ENCODE results near the gene ANO1.

ANO1 gene

DNA sequence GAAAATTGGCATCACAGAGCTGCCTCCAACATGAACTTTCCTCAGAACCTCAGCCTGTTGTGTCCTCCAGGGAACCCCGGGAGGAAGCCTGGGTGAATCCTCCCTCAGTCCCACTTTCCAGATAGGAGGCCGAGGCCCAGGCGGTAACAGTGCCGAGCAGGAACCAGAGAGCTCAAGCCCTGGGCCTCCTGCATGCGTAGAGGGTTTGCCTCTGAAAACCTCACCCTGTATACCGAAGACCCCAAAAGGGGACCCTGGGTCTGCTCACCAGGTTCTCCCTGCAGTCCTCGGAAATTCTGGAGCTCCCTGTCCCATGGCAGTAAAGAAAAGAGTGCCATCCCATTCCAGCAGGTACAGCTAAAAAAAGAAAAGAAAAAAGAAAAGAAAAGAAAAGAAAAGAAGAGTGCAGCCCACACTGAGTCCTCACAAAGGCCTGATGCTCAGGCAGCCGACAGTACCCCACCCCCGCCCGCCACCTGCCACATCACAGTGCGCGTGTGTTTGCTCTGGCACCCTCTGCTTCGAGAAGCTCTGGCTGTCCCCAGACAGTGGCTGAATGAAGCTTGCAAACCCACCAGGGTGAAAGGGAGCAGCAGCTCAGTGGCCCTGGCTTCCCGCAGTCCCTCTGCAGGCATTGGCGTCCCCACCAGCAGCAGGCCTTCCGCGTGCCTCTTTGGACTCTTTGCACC, 96.6 kb downstream of the ANO1 start:
- TF ChIP-seq PPARA (CRISPR knock-in tag; IDR thresholded peaks at IDR 0.05; ENCODE audit: borderline replicate concordance), result no peak
- no peak for TF ChIP-seq ZNF70 (CRISPR knock-in tag; IDR thresholded peaks at IDR 0.05)
- no peak for TF ChIP-seq ARNTL (CRISPR knock-in tag; IDR thresholded peaks at IDR 0.05; ENCODE audit: borderline replicate concordance, low read depth)
- TF ChIP-seq TOX (CRISPR knock-in tag; IDR thresholded peaks at IDR 0.05; ENCODE audit: borderline replicate concordance), result no peak
- TF ChIP-seq BACH2 (CRISPR knock-in tag; IDR thresholded peaks at IDR 0.05; ENCODE audit: borderline replicate concordance), result no peak
- TF ChIP-seq CREB5 (CRISPR knock-in tag; IDR thresholded peaks at IDR 0.05; ENCODE audit: low read depth), result no peak
- TF ChIP-seq ZFP30 (CRISPR knock-in tag; IDR thresholded peaks at IDR 0.05), result no peak
- no peak for ATAC-seq

DNA sequence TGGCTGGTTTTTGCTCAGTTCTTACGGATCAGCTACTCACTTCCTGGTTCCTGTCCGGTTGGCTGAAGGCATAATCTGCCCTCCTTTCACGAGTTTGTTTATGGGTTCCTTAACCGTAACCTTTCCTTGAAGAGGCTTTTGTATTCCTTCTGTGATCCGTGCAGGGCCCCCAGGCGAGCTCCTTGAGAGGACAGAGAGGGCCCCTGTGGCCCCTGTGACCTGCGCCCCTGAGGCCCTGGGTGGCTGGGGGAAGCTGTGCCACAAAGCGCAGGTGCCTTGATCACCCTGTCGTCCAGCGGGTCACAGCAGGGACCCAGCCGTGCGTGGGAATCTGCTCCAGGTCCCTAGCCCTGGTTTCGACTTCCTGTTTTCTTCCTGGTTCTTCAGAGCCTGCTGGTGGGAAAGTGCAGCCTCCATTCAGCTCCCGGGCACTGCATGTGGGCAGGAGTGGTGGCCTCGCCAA, 97.2 kb downstream of the ANO1 start:
- TF ChIP-seq ISL1 (CRISPR knock-in tag; IDR thresholded peaks at IDR 0.05) (no peak), ZC3H10 (CRISPR knock-in tag; IDR thresholded peaks at IDR 0.05) (no peak), CREB5 (CRISPR knock-in tag; IDR thresholded peaks at IDR 0.05; ENCODE audit: low read depth) (no peak), CSDC2 (CRISPR knock-in tag; IDR thresholded peaks at IDR 0.05) (no peak), SNAI2 (CRISPR knock-in tag; IDR thresholded peaks at IDR 0.05) (no peak), ZFP3 (CRISPR knock-in tag; IDR thresholded peaks at IDR 0.05) (no peak), TCF4 (CRISPR knock-in tag; IDR thresholded peaks at IDR 0.05; ENCODE audit: borderline replicate concordance) (no peak), TSHZ2 (CRISPR knock-in tag; IDR thresholded peaks at IDR 0.05) (no peak), GLIS3 (CRISPR knock-in tag; IDR thresholded peaks at IDR 0.05) (no peak), BACH2 (CRISPR knock-in tag; IDR thresholded peaks at IDR 0.05; ENCODE audit: borderline replicate concordance) (no peak), TOX (CRISPR knock-in tag; IDR thresholded peaks at IDR 0.05; ENCODE audit: borderline replicate concordance) (no peak), ZNF70 (CRISPR knock-in tag; IDR thresholded peaks at IDR 0.05) (no peak), OSR1 (CRISPR knock-in tag; IDR thresholded peaks at IDR 0.05) (no peak), ZFP30 (CRISPR knock-in tag; IDR thresholded peaks at IDR 0.05) (no peak), ZNF565 (CRISPR knock-in tag; conservative IDR thresholded peaks at IDR 0.05; ENCODE audit: low read depth) (no peak), ARNTL (CRISPR knock-in tag; IDR thresholded peaks at IDR 0.05; ENCODE audit: borderline replicate concordance, low read depth) (no peak)
- TF ChIP-seq, protein P1, sequence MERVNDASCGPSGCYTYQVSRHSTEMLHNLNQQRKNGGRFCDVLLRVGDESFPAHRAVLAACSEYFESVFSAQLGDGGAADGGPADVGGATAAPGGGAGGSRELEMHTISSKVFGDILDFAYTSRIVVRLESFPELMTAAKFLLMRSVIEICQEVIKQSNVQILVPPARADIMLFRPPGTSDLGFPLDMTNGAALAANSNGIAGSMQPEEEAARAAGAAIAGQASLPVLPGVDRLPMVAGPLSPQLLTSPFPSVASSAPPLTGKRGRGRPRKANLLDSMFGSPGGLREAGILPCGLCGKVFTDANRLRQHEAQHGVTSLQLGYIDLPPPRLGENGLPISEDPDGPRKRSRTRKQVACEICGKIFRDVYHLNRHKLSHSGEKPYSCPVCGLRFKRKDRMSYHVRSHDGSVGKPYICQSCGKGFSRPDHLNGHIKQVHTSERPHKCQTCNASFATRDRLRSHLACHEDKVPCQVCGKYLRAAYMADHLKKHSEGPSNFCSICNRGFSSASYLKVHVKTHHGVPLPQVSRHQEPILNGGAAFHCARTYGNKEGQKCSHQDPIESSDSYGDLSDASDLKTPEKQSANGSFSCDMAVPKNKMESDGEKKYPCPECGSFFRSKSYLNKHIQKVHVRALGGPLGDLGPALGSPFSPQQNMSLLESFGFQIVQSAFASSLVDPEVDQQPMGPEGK (CRISPR knock-in tag; IDR thresholded peaks at IDR 0.05; ENCODE audit: borderline replicate concordance), result no peak
- TF ChIP-seq, protein P2, sequence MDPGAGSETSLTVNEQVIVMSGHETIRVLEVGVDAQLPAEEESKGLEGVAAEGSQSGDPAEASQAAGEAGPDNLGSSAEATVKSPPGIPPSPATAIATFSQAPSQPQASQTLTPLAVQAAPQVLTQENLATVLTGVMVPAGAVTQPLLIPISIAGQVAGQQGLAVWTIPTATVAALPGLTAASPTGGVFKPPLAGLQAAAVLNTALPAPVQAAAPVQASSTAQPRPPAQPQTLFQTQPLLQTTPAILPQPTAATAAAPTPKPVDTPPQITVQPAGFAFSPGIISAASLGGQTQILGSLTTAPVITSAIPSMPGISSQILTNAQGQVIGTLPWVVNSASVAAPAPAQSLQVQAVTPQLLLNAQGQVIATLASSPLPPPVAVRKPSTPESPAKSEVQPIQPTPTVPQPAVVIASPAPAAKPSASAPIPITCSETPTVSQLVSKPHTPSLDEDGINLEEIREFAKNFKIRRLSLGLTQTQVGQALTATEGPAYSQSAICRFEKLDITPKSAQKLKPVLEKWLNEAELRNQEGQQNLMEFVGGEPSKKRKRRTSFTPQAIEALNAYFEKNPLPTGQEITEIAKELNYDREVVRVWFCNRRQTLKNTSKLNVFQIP (CRISPR knock-in tag; IDR thresholded peaks at IDR 0.05; ENCODE audit: borderline replicate concordance, low read depth), result no peak

More for the DNA sequence above, 97.2 kb downstream of the ANO1 start:
- no peak for ATAC-seq

All from SK-N-SH treated with all-trans-retinoic acid at 6 μM for 48 hours (cell line).